Calu3 (cell line): ENCODE results near the gene PRDM10. TPM values are rescaled to one million over a fixed set of nuclear protein-coding genes. Genes with fewer than 3 reads are reported as not detected.

Experiments
- BruUV-seq: library from RNA; stranded (reverse); fragments of 400-500 nt; replicated peaks from 2 replicates; lab custom pipeline; 2021; lab: Mats Ljungman, UMichigan
- CTCF ChIA-PET: fragments of 300-600 bp; sonication (Branson Sonifier 250); formaldehyde crosslinking; loops from one replicate; lab custom pipeline; 2022; ENCODE audit warnings: antibody characterized with exemption; lab: Charles Lee
- DNase-seq: peaks from one replicate; pipeline ENCODE4 v3.0.0; 2022
- H3K27ac Mint-ChIP-seq: one replicate; pipeline ENCODE4 v1.8.0; 2022; ENCODE audit warnings: mixed read lengths; ENCODE audit not compliant: unreplicated experiment
- H3K27me3 Mint-ChIP-seq: one replicate; pipeline ENCODE4 v1.8.0; 2022; ENCODE audit warnings: mixed read lengths; ENCODE audit not compliant: unreplicated experiment
- H3K36me3 Mint-ChIP-seq: one replicate; pipeline ENCODE4 v1.8.0; 2022; ENCODE audit warnings: mild to moderate bottlenecking, moderate library complexity, mixed read lengths; ENCODE audit not compliant: insufficient read depth, unreplicated experiment
- H3K4me1 Mint-ChIP-seq: one replicate; pipeline ENCODE4 v1.8.0; 2022; ENCODE audit warnings: mild to moderate bottlenecking, low read depth, mixed read lengths; ENCODE audit not compliant: unreplicated experiment
- H3K4me3 Mint-ChIP-seq: one replicate; pipeline ENCODE4 v1.8.0; 2022; ENCODE audit warnings: mild to moderate bottlenecking, low read depth, moderate library complexity, mixed read lengths; ENCODE audit not compliant: unreplicated experiment
- H3K9me3 Mint-ChIP-seq: one replicate; pipeline ENCODE4 v1.8.0; 2022; ENCODE audit warnings: low read depth, mixed read lengths; ENCODE audit not compliant: unreplicated experiment
- intact Hi-C: fragments of 100-400 bp; cut with micrococcal nuclease; formaldehyde crosslinking; loops from one replicate; pipeline ENCODE4 v1.10.0; 2022; ENCODE audit not compliant: unreplicated experiment
- total RNA-seq: library from RNA; stranded (reverse); gene quantifications from 2 replicates; pipeline ENCODE4 v1.2.3, GENCODE V29; 2022
- TF ChIP-seq, protein P1 (sequence below): fragments of 200-600 bp; IDR thresholded peaks from one replicate; pipeline ENCODE4 v1.8.0; 2022; ENCODE audit warnings: antibody characterized with exemption; ENCODE audit not compliant: unreplicated experiment

Gene PRDM10
- total RNA-seq, 1 experiment from 2014 or later, result 8.1 TPM

DNA sequence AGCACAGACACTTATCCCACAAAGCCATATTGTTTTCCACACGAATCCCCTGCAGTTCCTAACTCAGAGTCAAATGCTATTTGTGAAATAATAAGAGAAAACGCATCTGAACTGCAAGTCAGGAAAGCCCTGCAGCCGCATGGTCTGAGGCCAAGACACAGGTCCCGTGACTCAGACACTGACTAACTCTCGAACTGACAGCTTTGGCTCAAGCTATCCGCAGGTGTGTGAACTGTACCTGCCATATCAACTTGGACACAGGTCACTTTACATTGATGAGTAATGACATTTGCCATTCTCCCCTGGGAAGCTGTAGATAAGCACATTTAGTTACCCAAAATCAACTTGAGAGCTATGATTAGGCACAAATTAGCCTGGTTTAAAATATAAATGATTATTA, 72.3 kb downstream of the PRDM10 start:
- Mint-ChIP-seq H3K9me3 (no peaks in the 10 kb centered on the region), H3K27ac (no peak overlapping the region), H3K27me3 (no peaks in the 10 kb centered on the region), H3K4me3 (no peak overlapping the region), H3K36me3 (peaks cover 5% of the 10 kb centered on the region), H3K4me1 (no peaks in the 10 kb centered on the region)
- CTCF ChIA-PET, result no interaction called here
- intact Hi-C loops, result no loop called here
- DNase-seq, result peak; percentile 1
- no TSS peak for BruUV-seq
- TF ChIP-seq, protein P1, sequence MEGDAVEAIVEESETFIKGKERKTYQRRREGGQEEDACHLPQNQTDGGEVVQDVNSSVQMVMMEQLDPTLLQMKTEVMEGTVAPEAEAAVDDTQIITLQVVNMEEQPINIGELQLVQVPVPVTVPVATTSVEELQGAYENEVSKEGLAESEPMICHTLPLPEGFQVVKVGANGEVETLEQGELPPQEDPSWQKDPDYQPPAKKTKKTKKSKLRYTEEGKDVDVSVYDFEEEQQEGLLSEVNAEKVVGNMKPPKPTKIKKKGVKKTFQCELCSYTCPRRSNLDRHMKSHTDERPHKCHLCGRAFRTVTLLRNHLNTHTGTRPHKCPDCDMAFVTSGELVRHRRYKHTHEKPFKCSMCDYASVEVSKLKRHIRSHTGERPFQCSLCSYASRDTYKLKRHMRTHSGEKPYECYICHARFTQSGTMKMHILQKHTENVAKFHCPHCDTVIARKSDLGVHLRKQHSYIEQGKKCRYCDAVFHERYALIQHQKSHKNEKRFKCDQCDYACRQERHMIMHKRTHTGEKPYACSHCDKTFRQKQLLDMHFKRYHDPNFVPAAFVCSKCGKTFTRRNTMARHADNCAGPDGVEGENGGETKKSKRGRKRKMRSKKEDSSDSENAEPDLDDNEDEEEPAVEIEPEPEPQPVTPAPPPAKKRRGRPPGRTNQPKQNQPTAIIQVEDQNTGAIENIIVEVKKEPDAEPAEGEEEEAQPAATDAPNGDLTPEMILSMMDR, result no peak

DNA sequence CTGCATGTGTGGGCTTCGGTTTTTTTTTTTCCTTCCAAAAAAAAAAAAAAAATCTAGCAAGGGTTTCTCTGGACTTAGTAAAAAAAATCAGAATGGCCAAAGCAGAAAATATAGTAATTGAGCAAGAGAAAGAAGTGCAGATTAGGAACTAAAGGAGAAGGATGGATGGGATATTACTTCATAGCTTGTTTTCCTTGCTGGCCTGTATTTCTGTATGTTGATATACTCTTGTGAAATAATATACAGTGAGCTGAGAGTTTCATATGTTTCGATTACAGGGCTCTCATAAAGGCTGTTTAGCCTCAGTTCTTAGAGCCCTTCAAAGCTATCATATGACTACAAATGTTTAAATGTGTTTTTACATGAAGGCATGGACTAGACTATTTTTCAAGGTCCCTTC, 72.9 kb downstream of the PRDM10 start:
- TF ChIP-seq, protein P1, result no peak
- no peaks in the 10 kb centered on the region for H3K9me3 Mint-ChIP-seq
- no TSS peak for BruUV-seq
- no peaks in the 10 kb centered on the region for H3K4me1 Mint-ChIP-seq
- intact Hi-C loops, result loop anchor here (10.0 kb wide), 1 partner anchor 65 kb away; no protein-coding TSS in a partner anchor
- H3K27me3 Mint-ChIP-seq, result no peaks in the 10 kb centered on the region
- no peak overlapping the region for H3K4me3 Mint-ChIP-seq
- peaks cover 5% of the 10 kb centered on the region for H3K36me3 Mint-ChIP-seq
- CTCF ChIA-PET, result interaction anchor here (0.7 kb wide), 1 partner anchor 895 kb away, joined by 3 read pairs; no protein-coding TSS in a partner anchor
- no peak overlapping the region for H3K27ac Mint-ChIP-seq
- DNase-seq, result no peak

DNA sequence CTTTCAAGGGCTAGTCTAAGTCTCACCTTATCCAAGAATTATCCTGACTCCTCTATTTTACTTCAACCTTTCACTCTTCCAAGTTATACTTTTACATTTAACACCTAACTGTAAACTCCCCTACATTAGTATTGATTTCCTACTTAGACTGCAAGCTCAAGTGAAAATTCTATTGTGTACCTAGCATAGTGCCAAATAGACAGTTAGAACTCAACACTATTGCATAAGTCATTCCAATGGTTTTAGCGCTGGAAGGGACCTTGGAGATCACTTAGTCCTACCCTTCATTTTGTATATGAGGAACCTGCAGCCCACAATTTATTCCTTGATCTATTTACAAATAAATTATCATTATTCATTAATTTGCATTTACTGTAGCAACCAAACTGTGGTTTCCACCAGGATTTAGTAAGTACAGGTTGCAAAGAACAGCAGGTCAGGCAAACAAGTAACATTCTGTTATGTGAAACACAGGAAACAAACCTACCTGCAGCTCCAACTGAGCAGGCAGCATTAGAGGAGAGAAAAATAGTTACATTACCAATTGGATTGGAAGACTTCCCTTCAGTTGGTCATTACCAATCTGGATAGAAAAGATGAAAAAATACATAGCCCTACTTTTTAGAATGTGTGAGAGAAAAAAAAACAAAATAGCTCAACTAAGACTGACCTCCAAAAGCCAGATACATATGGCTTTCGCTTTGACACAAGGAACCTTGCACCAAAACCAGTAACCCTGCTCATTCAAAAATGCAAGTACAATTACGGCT, 73.5 kb downstream of the PRDM10 start:
- intact Hi-C loops, result loop anchor here (10.0 kb wide), 1 partner anchor 66 kb away; no protein-coding TSS in a partner anchor
- Mint-ChIP-seq H3K9me3 (no peaks in the 10 kb centered on the region), H3K27me3 (no peaks in the 10 kb centered on the region), H3K4me3 (no peak overlapping the region), H3K27ac (no peak overlapping the region), H3K36me3 (peaks cover 5% of the 10 kb centered on the region), H3K4me1 (no peaks in the 10 kb centered on the region)
- CTCF ChIA-PET, result interaction anchor here (0.7 kb wide), 1 partner anchor 896 kb away, joined by 3 read pairs; no protein-coding TSS in a partner anchor
- TF ChIP-seq, protein P1, result no peak
- no peak for DNase-seq
- BruUV-seq, result no TSS peak

DNA sequence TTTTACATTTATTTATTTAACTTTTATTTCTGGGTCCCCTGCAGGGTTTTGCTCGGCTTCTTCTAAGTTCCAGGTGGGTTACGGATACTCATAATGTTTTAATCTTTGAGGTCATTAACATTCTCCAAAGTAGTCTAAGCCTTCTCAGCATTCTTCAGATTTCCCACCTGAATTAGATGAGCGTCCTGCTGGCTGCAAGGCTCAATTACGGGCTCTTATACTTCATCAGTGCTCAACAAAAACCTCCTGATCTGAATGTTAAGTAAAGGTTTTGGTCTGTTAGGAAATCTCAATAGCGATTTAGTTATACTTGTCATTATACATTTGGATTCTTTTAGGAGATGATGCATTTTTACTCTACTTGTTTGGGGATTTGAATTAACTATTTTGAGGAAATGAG, 80.0 kb downstream of the PRDM10 start:
- no peaks in the 10 kb centered on the region for H3K9me3 Mint-ChIP-seq
- intact Hi-C loops, result loop anchor here (1.0 to 10.0 kb wide), 4 partner anchors 72 to 290 kb away; no protein-coding TSS in a partner anchor
- CTCF ChIA-PET, result interaction anchor here (0.7 to 2.2 kb wide), 5 partner anchors 90 to 259 kb away, joined by 3 to 21 read pairs (median 4); no protein-coding TSS in a partner anchor
- H3K27ac Mint-ChIP-seq, result no peak overlapping the region
- H3K4me1 Mint-ChIP-seq, result peaks cover 8% of the 10 kb centered on the region
- no peak for DNase-seq
- TF ChIP-seq, protein P1, result no peak
- no peak overlapping the region for H3K4me3 Mint-ChIP-seq
- H3K27me3 Mint-ChIP-seq, result no peaks in the 10 kb centered on the region
- no TSS peak for BruUV-seq
- H3K36me3 Mint-ChIP-seq, result no peaks in the 10 kb centered on the region
